NCI-H510A treated with DMSO at 0.1 percent for 48 hours (cell line): ENCODE results near the gene FKBP8.
"Not testable (repeated sequence)": the region's sequence is repeated elsewhere in the genome, so short reads cannot be mapped to it uniquely, and the experiment has no call there.

Experiments
- DNase-seq: peaks from one replicate; lab custom pipeline; 2025; lab: John Stamatoyannopoulos, UW

The FKBP8 gene

GRCh38 chr19:18542941-18543813, at the start of gene FKBP8:
FKBP8 (minus strand) TSS chr19:18543573; CDS start chr19:18541970, 1,603 bp downstream.
- DNase-seq, result peak; percentile 71

GRCh38 chr19:18592732-18593131, 49.4 kb upstream of the FKBP8 start:
- not testable (repeated sequence) for DNase-seq

GRCh38 chr19:18591735-18592385, 48.5 kb upstream of the FKBP8 start:
- DNase-seq, result no peak

- peak; percentile 84 for DNase-seq
Observed at GRCh38 chr19:18590273-18591272, 47.2 kb upstream of the FKBP8 start.

- peak; percentile 75 for DNase-seq
Observed at GRCh38 chr19:18589380-18590272, 46.3 kb upstream of the FKBP8 start.

- peak; percentile 56 for DNase-seq
Observed at GRCh38 chr19:18588611-18589379, 45.4 kb upstream of the FKBP8 start, which contains the start of gene REX1BD. REX1BD (plus strand) TSS chr19:18588798; CDS start chr19:18588802, 4 bp downstream.

GRCh38 chr19:18587962-18588610, 44.7 kb upstream of the FKBP8 start:
- no peak for DNase-seq

GRCh38 chr19:18587561-18587960, 44.2 kb upstream of the FKBP8 start:
- no peak for DNase-seq

- no peak for DNase-seq
Observed at GRCh38 chr19:18586306-18586705, 42.9 kb upstream of the FKBP8 start.

- no peak for DNase-seq
Observed at GRCh38 chr19:18580311-18580710, 36.9 kb upstream of the FKBP8 start.

GRCh38 chr19:18577365-18577914, 34.1 kb upstream of the FKBP8 start:
- DNase-seq, result no peak

- DNase-seq, result no peak
Observed at GRCh38 chr19:18576383-18576782, 33.0 kb upstream of the FKBP8 start.

- no peak for DNase-seq
Observed at GRCh38 chr19:18574691-18575291, 31.4 kb upstream of the FKBP8 start.

- DNase-seq, result peak; percentile 97
Observed at GRCh38 chr19:18571564-18572344, 28.4 kb upstream of the FKBP8 start, which contains the start of gene UBA52. UBA52 (plus strand) TSS chr19:18571857; CDS start chr19:18573301, 1,444 bp downstream.

GRCh38 chr19:18568367-18568766, 25.0 kb upstream of the FKBP8 start:
- no peak for DNase-seq

GRCh38 chr19:18566953-18567352, 23.6 kb upstream of the FKBP8 start:
- DNase-seq, result no peak

- DNase-seq, result no peak
Observed at GRCh38 chr19:18562086-18562485, 18.7 kb upstream of the FKBP8 start.

GRCh38 chr19:18559685-18560084, 16.3 kb upstream of the FKBP8 start:
- no peak for DNase-seq
